HG03280 (cell line): ENCODE results near the gene MAN2A2.
"Not testable (repeated sequence)": the region's sequence is repeated elsewhere in the genome, so short reads cannot be mapped to it uniquely, and the experiment has no call there.

Experiments
- ATAC-seq: cut with Tn5 transposase; IDR thresholded peaks from one replicate; pipeline ENCODE4 v1.9.1; 2021; ENCODE audit warnings: mild to moderate bottlenecking, moderate library complexity; ENCODE audit not compliant: unreplicated experiment

The MAN2A2 gene

GRCh38 chr15:90871139-90871715 is 31.9 kb upstream of the MAN2A2 start:
- peak; percentile 43 for ATAC-seq

- ATAC-seq: peak; percentile 28
Observed at GRCh38 chr15:90871716-90872485, 31.2 kb upstream of the MAN2A2 start.

GRCh38 chr15:90872486-90873184 is 30.5 kb upstream of the MAN2A2 start:
- no peak for ATAC-seq

GRCh38 chr15:90873488-90873997 is 29.6 kb upstream of the MAN2A2 start:
- no peak for ATAC-seq

- ATAC-seq: no peak
Observed at GRCh38 chr15:90873998-90874605, 29.0 kb upstream of the MAN2A2 start.

GRCh38 chr15:90874986-90875385 is 28.1 kb upstream of the MAN2A2 start:
- ATAC-seq: not testable (repeated sequence)

GRCh38 chr15:90875549-90875981 is 27.5 kb upstream of the MAN2A2 start:
- no peak for ATAC-seq

- ATAC-seq: no peak
Observed at GRCh38 chr15:90876046-90876445, 27.1 kb upstream of the MAN2A2 start.

- no peak for ATAC-seq
Observed at GRCh38 chr15:90876512-90877170, 26.5 kb upstream of the MAN2A2 start.

- ATAC-seq: no peak
Observed at GRCh38 chr15:90877315-90877714, 25.8 kb upstream of the MAN2A2 start.

- ATAC-seq: no peak
Observed at GRCh38 chr15:90877996-90878395, 25.1 kb upstream of the MAN2A2 start.

- ATAC-seq: no peak
Observed at GRCh38 chr15:90878660-90879059, 24.4 kb upstream of the MAN2A2 start.

GRCh38 chr15:90879730-90880366 is 23.3 kb upstream of the MAN2A2 start:
- ATAC-seq: no peak

- no peak for ATAC-seq
Observed at GRCh38 chr15:90880381-90881145, 22.5 kb upstream of the MAN2A2 start.

- no peak for ATAC-seq
Observed at GRCh38 chr15:90881181-90881977, 21.7 kb upstream of the MAN2A2 start.

GRCh38 chr15:90881978-90882721 is 21.0 kb upstream of the MAN2A2 start:
- no peak for ATAC-seq

- no peak for ATAC-seq
Observed at GRCh38 chr15:90882781-90883525, 20.1 kb upstream of the MAN2A2 start.
